ENCODE data around the gene PCYT2. TPM values are rescaled to one million over a fixed set of nuclear protein-coding genes. Genes with fewer than 3 reads are reported as not detected.

Gene PCYT2
- total RNA-seq, 1 experiment from 2014 or later: 47.0 TPM

DNA sequence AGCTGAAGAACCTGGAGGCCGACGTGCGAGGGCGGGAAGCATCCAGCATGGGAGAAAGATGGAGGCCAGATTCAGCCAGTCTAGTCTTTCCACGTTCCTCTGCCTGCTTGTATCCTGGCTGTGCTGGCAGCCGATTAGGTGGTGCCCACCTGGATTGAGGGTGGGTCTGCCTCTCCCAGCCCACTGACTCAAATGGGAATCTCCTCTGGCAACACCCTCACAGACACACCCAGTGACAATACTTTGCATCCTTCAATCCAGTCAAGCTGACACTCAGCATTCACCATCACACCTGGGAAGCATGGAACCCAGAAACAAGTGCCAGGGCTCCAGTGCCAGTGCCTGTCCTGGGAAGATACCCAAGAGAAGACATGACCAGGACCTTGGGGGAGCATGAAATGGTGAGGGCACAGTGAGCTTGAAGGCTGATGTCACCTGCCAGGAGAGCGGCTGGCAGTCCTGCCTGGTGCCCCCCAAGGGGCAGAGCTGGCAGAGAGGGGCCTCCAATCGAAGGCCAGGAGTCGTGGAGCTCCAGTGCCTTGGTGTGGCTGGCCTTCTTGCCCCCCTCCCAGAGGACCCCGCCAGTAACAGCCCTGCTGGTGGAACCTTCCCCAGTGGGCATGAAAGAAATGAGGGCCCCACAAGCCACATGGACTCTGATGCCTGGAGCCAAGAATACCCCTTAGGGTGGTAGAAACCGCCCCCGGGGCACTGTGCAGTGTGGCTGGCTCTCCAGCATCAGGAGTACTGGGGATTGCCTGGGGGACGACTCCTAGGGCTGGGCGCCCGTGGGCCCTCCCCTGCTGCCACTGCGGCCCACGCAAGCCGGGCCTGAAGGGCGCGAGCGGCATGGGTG lies 9.8 kb downstream of the PCYT2 start:
- DNase-seq: no peak
- Histone ChIP-seq H3K27me3 (no peaks in the 10 kb centered on the region), H3K9me3 (no peaks in the 10 kb centered on the region), H3K36me3 (peaks cover 35% of the 10 kb centered on the region), H3K4me3 (no peak overlapping the region)

DNA sequence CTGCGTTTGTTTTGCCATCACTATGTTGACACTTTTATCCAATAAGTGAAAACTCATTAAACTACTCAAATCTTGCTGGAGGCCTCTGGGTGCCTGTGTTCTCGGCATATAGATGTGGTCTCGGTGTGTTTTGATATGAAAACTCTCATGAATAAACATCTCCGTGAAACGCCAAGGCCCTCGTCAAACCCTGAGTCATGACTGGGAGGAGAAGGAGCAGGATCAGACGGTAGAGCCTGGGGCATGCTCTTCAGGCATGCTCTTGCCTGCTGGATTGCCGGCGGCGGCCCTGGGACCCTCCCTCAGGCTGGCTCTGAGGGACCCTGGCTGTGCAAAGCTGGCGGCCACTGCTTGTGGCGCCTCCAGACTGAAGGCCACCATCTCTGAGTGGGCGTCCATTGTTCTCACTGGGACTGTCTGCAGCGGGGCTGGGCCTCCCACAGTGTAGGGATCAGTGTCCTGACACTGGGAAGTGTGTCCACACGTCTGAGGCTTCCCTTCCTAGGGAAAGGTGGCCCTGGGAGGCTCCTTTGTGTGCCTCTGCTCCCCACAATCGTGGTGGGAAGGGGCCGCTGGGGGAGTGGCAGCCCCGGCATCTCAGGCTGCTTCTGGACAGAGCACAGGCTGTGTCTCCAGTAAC lies 10.9 kb downstream of the PCYT2 start:
- Histone ChIP-seq H3K4me3 (no peak overlapping the region), H3K9me3 (no peaks in the 10 kb centered on the region), H3K36me3 (peaks cover 44% of the 10 kb centered on the region), H3K27me3 (no peaks in the 10 kb centered on the region)
- no peak for DNase-seq

DNA sequence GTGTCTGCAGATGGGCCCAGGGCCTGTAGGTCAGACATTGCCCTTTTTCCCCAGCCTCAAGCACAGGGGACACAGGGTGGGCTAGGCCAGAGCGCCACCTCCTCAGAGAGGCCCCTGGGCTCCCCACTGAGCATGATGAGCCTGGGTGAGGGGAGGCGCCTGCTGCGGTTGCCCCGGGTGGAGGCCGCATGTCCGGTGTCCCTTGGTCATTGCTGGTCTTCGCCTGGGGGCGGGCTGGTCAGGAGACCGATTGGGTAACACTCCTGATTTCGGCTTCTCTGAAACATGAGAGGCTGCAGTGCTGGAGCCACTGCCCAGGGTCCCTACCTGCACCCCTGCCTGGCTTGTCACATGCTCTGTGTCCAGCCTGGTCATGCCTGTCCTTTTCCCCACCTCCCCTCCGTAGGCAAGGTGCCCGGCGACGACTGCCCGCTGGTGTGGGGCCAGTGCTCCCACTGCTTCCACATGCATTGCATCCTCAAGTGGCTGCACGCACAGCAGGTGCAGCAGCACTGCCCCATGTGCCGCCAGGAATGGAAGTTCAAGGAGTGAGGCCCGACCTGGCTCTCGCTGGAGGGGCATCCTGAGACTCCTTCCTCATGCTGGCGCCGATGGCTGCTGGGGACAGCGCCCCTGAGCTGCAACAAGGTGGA lies 11.6 kb downstream of the PCYT2 start:
- Histone ChIP-seq H3K9me3 (no peaks in the 10 kb centered on the region), H3K27me3 (no peaks in the 10 kb centered on the region), H3K4me3 (no peak overlapping the region), H3K36me3 (peaks cover 47% of the 10 kb centered on the region)
- DNase-seq: no peak

- DNase-seq: no peak
- H3K36me3 ChIP-seq: peaks cover 50% of the 10 kb centered on the region
- no peak overlapping the region for H3K4me3 ChIP-seq
- H3K9me3 ChIP-seq: no peaks in the 10 kb centered on the region
- H3K27me3 ChIP-seq: no peaks in the 10 kb centered on the region
Observed at GRCh38 chr17:81898885-81899284, 12.3 kb downstream of the PCYT2 start.

DNA sequence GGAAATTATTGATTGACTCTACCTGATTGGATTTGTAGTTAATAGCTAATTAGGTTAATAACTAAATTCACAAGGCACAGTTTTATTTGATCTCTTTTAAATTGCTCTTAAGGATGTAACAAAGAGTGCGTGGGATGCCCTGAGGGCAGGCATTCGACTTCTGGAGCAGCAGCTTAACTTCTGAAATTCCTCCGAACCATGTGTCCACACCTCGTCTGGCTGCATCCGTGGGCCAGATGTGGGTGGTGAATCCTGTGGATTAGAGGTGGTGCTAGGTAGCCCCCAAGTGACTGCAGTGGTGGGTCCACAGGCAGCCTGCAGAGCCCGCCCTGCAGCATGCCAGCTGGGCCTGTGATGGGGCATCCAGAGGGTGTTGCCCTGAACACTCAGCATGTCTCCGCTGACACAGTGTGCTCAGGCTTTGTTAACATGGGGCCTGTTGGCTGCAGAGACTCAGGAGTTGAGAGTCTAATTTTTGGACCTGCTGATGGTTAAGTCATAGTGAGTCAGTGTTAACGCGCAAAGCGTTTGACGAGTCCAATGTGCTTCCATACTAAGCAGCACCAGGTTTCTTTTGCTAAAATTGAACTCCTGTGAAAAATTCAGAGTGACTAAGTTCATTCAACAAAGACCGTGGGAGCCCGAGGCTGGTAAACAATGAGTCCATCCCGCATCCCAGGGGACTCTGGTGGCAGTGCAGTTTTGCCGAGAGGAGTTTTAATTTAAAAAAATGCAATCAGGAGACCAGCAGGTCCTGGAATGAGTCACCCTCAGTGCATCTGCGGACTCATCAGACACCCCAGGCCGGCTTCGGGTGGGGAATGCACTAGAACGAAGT lies 13.0 kb downstream of the PCYT2 start:
- DNase-seq: peak; percentile 93
- Histone ChIP-seq H3K27me3 (no peaks in the 10 kb centered on the region), H3K36me3 (peaks cover 52% of the 10 kb centered on the region), H3K4me3 (no peak overlapping the region), H3K9me3 (no peaks in the 10 kb centered on the region)

DNA sequence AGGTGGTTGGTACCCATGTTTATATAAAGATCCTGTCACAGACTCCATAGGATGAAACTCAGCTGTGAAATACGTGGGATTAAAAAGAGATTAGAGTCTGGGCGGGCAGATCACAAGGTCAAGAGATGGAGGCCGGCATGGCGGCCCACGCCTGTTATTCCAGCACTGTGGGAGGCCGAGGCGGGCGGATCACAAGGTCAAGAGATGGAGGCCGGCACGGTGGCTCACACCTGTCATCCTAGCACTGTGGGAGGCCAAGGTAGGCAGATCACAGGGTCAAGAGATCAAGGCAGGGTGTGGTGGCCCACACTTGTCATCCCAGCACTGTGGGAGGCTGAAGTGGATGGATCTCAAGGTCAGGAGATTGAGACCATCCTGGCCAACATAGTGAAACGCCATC lies 15.8 kb downstream of the PCYT2 start:
- no peak overlapping the region for H3K4me3 ChIP-seq
- peaks cover 48% of the 10 kb centered on the region for H3K36me3 ChIP-seq
- no peaks in the 10 kb centered on the region for H3K9me3 ChIP-seq
- no peaks in the 10 kb centered on the region for H3K27me3 ChIP-seq
- DNase-seq: no peak

- peak overlapping the region; percentile 70; the same call in 1 of the 2 replicates for H3K4me3 ChIP-seq
- no peaks in the 10 kb centered on the region for H3K9me3 ChIP-seq
- no peak for DNase-seq
- no peaks in the 10 kb centered on the region for H3K27me3 ChIP-seq
- H3K36me3 ChIP-seq: peaks cover 63% of the 10 kb centered on the region
Observed at GRCh38 chr17:81891303-81891552, 20.0 kb downstream of the PCYT2 start.

DNA sequence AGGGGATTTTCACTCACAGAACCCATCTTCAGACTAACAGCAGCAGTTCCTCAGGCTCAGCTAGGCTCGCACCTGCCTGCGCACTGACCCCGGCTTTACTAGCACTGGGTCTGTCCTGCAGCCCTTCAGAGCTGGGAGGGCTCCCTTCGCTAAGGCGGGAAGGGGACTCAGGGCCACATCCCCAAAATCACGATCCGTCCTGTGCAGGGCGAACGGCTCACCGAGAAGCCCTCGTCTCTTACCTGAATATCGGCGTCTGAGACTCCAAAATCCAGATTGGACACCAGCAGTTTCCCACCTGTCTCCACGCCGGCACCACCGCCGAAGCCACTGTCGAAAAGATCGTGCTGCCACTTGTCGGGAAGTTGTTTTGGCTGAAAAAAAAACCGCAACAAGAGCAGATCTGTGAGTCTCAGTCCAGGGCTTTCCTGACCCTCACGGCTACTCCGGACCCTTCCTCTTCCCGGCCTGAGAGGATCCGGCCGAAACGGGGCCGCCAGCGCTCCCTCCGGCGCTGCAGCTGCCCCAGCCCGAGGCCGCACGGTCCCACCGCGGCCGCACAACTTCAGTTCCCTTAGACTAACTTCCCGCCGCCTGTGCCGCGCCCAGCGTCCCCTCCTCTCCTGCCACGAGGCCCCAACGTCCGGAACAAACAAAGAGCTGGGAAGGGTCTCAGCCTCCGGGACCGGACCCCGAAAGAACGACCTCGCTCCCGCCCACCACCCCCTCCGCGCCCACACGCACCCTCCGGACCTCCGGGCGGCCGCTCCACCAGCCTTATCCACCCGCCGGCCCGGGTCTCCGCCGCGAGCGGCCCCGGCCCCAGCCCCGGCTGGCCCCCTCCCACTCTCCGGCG lies 20.5 kb downstream of the PCYT2 start:
- Histone ChIP-seq H3K36me3 (peaks cover 64% of the 10 kb centered on the region), H3K4me3 (peak overlapping the region; percentile 70), H3K27me3 (no peaks in the 10 kb centered on the region), H3K9me3 (no peaks in the 10 kb centered on the region)
- no peak for DNase-seq

- Histone ChIP-seq H3K9me3 (no peaks in the 10 kb centered on the region), H3K36me3 (peaks cover 69% of the 10 kb centered on the region), H3K27me3 (no peaks in the 10 kb centered on the region), H3K4me3 (peak overlapping the region; percentile 70)
- DNase-seq: no peak
Observed at GRCh38 chr17:81889602-81890001, 21.6 kb downstream of the PCYT2 start.

GRCh38 chr17:81888988-81889595 lies 22.1 kb downstream of the PCYT2 start:
- Histone ChIP-seq H3K4me3 (no peak overlapping the region), H3K27me3 (no peaks in the 10 kb centered on the region), H3K36me3 (peaks cover 71% of the 10 kb centered on the region), H3K9me3 (no peaks in the 10 kb centered on the region)
- no peak for DNase-seq

GRCh38 chr17:81888105-81888987 lies 22.9 kb downstream of the PCYT2 start:
- Histone ChIP-seq H3K36me3 (peaks cover 78% of the 10 kb centered on the region), H3K4me3 (no peak overlapping the region), H3K27me3 (no peaks in the 10 kb centered on the region), H3K9me3 (no peaks in the 10 kb centered on the region)
- no peak for DNase-seq

GRCh38 chr17:81885869-81886548 lies 25.2 kb downstream of the PCYT2 start:
- no peak overlapping the region for H3K4me3 ChIP-seq
- H3K9me3 ChIP-seq: no peaks in the 10 kb centered on the region
- H3K27me3 ChIP-seq: no peaks in the 10 kb centered on the region
- H3K36me3 ChIP-seq: peaks cover 94% of the 10 kb centered on the region
- peak; percentile 80 for DNase-seq

DNA sequence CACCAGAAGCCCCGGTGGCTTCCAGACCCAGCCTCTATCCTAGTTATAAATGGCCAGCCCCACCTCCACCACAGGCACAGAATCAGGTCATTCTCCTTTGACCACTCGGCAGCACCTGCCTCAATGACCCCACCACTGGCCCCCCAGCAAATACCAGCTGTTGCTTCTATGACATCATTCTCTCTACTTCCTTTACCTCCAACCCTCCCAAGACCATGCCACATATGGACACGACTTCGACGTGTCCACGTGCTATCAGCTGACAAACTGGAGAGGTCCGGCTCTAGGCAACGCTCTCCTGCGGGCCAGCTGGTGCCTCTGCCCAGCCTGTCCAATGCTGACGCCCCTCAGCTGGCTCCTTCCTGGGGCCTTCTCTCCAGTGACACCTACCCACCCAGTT lies 25.7 kb downstream of the PCYT2 start:
- Histone ChIP-seq H3K4me3 (no peak overlapping the region), H3K27me3 (no peaks in the 10 kb centered on the region), H3K9me3 (no peaks in the 10 kb centered on the region), H3K36me3 (peaks cover 93% of the 10 kb centered on the region)
- no peak for DNase-seq

GRCh38 chr17:81884968-81885367 lies 26.2 kb downstream of the PCYT2 start:
- no peaks in the 10 kb centered on the region for H3K9me3 ChIP-seq

More at GRCh38 chr17:81884968-81885367, 26.2 kb downstream of the PCYT2 start:
- Histone ChIP-seq H3K36me3 (peaks cover 93% of the 10 kb centered on the region), H3K4me3 (no peak overlapping the region), H3K27me3 (no peaks in the 10 kb centered on the region)
- DNase-seq: no peak

All from MG63 (cell line).